Keratinocyte (primary cell): ENCODE measurements around the gene FPR3. TPM values are rescaled to one million over a fixed set of nuclear protein-coding genes. Genes with fewer than 3 reads are reported as not detected.

Experiments
- DNase-seq: peaks from one replicate; pipeline ENCODE4 v3.0.0-alpha.2; 2011; ENCODE audit warnings: low read depth, missing footprints, low spot score
- FAIRE-seq: peaks from 2 replicates; lab custom pipeline; 2011; peaks lifted over from hg19 to GRCh38; lab: Jason Lieb, UNC
- H2AFZ ChIP-seq: 2 replicates; pipeline ENCODE4 v1.6.0; 2012; ENCODE audit warnings: low read length, control low read depth, inconsistent platforms; ENCODE audit not compliant: control insufficient read depth
- H3K27ac ChIP-seq: 2 replicates; pipeline ENCODE4 v1.5.1; 2011; ENCODE audit warnings: low read length; ENCODE audit not compliant: control insufficient read depth, insufficient read depth
- H3K27me3 ChIP-seq: 3 replicates; pipeline ENCODE4 v1.6.0; 2011; ENCODE audit warnings: low read length; ENCODE audit not compliant: control insufficient read depth, insufficient read depth; ENCODE audit errors: extremely low read depth
- H3K36me3 ChIP-seq, 2 experiments: 2 replicates in 1 of 2; 3 replicates in 1 of 2; pipeline ENCODE4 v1.5.1; 2011; ENCODE audit warnings: low read length in 2 of 2, mild to moderate bottlenecking in 1 of 2; ENCODE audit not compliant: control insufficient read depth in 2 of 2, insufficient read depth in 2 of 2; ENCODE audit errors: extremely low read depth in 1 of 2
- H3K4me1 ChIP-seq: 3 replicates; pipeline ENCODE4 v1.5.1; 2011; ENCODE audit warnings: low read length; ENCODE audit not compliant: control insufficient read depth, insufficient read depth; ENCODE audit errors: extremely low read depth
- H3K4me2 ChIP-seq: 3 replicates; pipeline ENCODE4 v1.6.0; 2011; ENCODE audit warnings: low read depth, low read length; ENCODE audit not compliant: control insufficient read depth, insufficient read depth; ENCODE audit errors: extremely low read depth
- H3K4me3 ChIP-seq, 3 experiments: fragments of 200-600 bp in 1 of 3; sonication (generic) in 1 of 3; 2 replicates in 2 of 3; 3 replicates in 1 of 3; pipeline ENCODE4 v1.5.1; 2011 to 2016; ENCODE audit warnings: low read length in 3 of 3, mild to moderate bottlenecking in 3 of 3, control low read depth in 2 of 3, inconsistent platforms in 1 of 3, low read depth in 1 of 3, mixed read lengths in 1 of 3, mixed run types in 1 of 3, moderate library complexity in 1 of 3; ENCODE audit not compliant: control insufficient read depth in 2 of 3, insufficient read depth in 2 of 3; ENCODE audit errors: extremely low read depth in 1 of 3
- H3K79me2 ChIP-seq: 2 replicates; pipeline ENCODE4 v1.6.0; 2012; ENCODE audit warnings: low read length; ENCODE audit not compliant: control insufficient read depth, insufficient read depth
- H3K9ac ChIP-seq: 3 replicates; pipeline ENCODE4 v1.6.0; 2011; ENCODE audit warnings: low read length; ENCODE audit not compliant: control insufficient read depth, insufficient read depth; ENCODE audit errors: extremely low read depth
- H3K9me1 ChIP-seq: 3 replicates; pipeline ENCODE4 v1.6.0; 2011; ENCODE audit warnings: low read length; ENCODE audit not compliant: control insufficient read depth, insufficient read depth; ENCODE audit errors: extremely low read depth
- H3K9me3 ChIP-seq: 2 replicates; pipeline ENCODE4 v1.5.1; 2012; ENCODE audit warnings: low read depth, low read length; ENCODE audit not compliant: control insufficient read depth
- H4K20me1 ChIP-seq: 3 replicates; pipeline ENCODE4 v1.6.0; 2011; ENCODE audit warnings: low read length; ENCODE audit not compliant: control insufficient read depth, insufficient read depth; ENCODE audit errors: extremely low read depth
- EZH2 ChIP-seq: IDR thresholded peaks from one replicate; pipeline ENCODE4 v1.6.1; 2012; ENCODE audit warnings: inconsistent platforms, mild to moderate bottlenecking, low read length, moderate library complexity
- dilution Hi-C: fragments of 300-500 bp; cut with MboI; formaldehyde crosslinking; loops from one replicate; pipeline ENCODE4 v1.7.0; 2020; ENCODE audit warnings: low sequenced_read_pairs; ENCODE audit not compliant: extremely low pct_ligation_motif_present
- polyA plus RNA-seq, 5 experiments: library from polyadenylated mRNA; depleted of rRNA in 3 of 5; stranded (reverse) in 3 of 5; stranded (forward) in 1 of 5; unstranded in 1 of 5; fragments of >200 nt; gene quantifications; 1 replicate in 1 of 5; 2 replicates in 3 of 5; 3 replicates in 1 of 5; pipeline versions ENCODE4 v1.2.1 to v1.2.3, GENCODE V29; 2011 to 2012; ENCODE audit warnings: missing spikeins in 2 of 5, low read depth in 1 of 5, low replicate concordance in 1 of 5
- TF ChIP-seq, protein P1 (sequence below), 3 experiments: IDR thresholded peaks in 1 of 3; conservative IDR thresholded peaks in 1 of 3; optimal IDR thresholded peaks in 1 of 3; 2 replicates in 2 of 3; 3 replicates in 1 of 3; pipeline versions ENCODE3 to v1.5.1; 2011; ENCODE audit warnings: low read length in 3 of 3, mild to moderate bottlenecking in 3 of 3, moderate library complexity in 2 of 3, control low read depth in 1 of 3, inconsistent platforms in 1 of 3; ENCODE audit not compliant: insufficient read depth in 2 of 3; ENCODE audit errors: extremely low read depth in 1 of 3

FPR3 gene
- polyA plus RNA-seq, 1 donor (not counting 4 experiments of a cell fraction or from before 2014, with no cell fraction given), result not detected

DNA sequence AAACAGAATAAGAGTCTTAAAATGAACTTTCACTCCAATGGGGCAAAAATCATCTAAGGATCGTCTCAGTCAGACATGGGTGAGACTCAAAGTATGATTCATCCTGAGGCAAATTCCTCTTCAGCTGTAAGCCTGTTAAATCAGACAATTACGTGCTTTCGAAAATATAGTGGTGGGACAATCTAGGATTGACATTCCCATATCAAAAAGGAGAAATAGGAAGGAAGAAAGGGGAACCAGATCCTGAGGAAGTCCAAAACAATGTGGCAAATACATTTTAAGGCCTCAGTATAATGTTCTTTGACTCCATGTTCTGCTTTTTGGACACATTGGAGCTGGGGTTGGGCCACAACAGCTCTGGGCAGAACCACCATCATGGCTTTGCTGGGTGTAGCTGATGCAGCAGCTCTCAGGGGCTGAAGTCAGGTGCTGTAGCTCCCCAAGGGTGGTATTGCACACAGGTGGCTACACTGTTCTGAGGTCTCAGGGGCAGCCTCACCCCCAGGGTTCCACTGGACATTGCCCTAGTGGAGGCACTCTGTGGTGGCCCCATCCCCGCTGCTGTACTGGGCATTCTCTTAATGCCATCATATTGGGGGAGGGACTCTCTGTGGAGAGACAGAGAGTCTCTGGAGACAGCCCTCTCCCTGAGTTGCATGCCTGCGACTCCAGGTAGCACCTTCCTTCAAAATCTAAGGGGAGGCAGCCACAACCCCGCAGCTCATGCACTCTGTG, 5.7 kb upstream of the FPR3 start:
- no peak for DNase-seq
- no peaks in the 10 kb centered on the region for H3K79me2 ChIP-seq
- no peak overlapping the region for H3K4me3 ChIP-seq
- H3K4me1 ChIP-seq, result peaks cover 11% of the 10 kb centered on the region
- no peaks in the 10 kb centered on the region for H3K36me3 ChIP-seq
- FAIRE-seq, result peak; percentile 32
- H3K9ac ChIP-seq, result no peak overlapping the region
- no peak overlapping the region for H3K27ac ChIP-seq
- no peak overlapping the region for H3K4me2 ChIP-seq
- no peaks in the 10 kb centered on the region for H3K9me3 ChIP-seq
- TF ChIP-seq, protein P1, sequence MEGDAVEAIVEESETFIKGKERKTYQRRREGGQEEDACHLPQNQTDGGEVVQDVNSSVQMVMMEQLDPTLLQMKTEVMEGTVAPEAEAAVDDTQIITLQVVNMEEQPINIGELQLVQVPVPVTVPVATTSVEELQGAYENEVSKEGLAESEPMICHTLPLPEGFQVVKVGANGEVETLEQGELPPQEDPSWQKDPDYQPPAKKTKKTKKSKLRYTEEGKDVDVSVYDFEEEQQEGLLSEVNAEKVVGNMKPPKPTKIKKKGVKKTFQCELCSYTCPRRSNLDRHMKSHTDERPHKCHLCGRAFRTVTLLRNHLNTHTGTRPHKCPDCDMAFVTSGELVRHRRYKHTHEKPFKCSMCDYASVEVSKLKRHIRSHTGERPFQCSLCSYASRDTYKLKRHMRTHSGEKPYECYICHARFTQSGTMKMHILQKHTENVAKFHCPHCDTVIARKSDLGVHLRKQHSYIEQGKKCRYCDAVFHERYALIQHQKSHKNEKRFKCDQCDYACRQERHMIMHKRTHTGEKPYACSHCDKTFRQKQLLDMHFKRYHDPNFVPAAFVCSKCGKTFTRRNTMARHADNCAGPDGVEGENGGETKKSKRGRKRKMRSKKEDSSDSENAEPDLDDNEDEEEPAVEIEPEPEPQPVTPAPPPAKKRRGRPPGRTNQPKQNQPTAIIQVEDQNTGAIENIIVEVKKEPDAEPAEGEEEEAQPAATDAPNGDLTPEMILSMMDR (optimal IDR thresholded peaks at IDR 0.05 in 1 of 3, IDR thresholded peaks at IDR 0.05 in 1 of 3, conservative IDR thresholded peaks at IDR 0.05 in 1 of 3; ENCODE audit: extremely low read depth in 1 of 3, insufficient read depth in 2 of 3, low read length in 3 of 3), result no peak
- no peak for TF ChIP-seq EZH2
- no peaks in the 10 kb centered on the region for H3K27me3 ChIP-seq
- H4K20me1 ChIP-seq, result no peaks in the 10 kb centered on the region
- H2AFZ ChIP-seq, result no peak overlapping the region
- dilution Hi-C loops, result no loop called here
- H3K9me1 ChIP-seq, result no peaks in the 10 kb centered on the region

DNA sequence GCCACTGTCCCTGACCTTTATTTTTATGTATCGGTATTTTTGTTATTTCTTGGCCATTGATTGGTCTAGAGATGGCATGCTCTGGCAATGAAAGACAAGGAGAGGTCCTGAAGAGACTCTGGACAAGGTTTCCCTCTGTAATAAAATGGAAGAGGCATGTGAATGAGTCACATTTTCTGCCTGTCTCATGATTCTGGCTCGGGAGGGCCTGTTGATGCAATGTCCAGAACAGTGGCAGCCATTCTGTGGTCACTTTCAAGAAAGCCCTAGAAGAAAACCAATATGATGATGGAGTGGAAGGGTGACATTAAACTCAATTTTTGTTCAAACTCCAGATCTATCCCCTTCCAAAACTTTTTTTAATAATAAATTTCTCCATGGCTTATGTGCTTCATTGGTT, 2.0 kb upstream of the FPR3 start:
- dilution Hi-C loops, result no loop called here
- H3K4me2 ChIP-seq, result no peak overlapping the region
- no peaks in the 10 kb centered on the region for H3K4me1 ChIP-seq
- no peak overlapping the region for H3K9ac ChIP-seq
- no peaks in the 10 kb centered on the region for H3K36me3 ChIP-seq
- H3K9me1 ChIP-seq, result no peaks in the 10 kb centered on the region
- DNase-seq, result no peak
- H2AFZ ChIP-seq, result no peak overlapping the region
- no peaks in the 10 kb centered on the region for H3K27me3 ChIP-seq
- H3K4me3 ChIP-seq, result no peak overlapping the region
- FAIRE-seq, result no peak
- no peak overlapping the region for H3K27ac ChIP-seq
- H3K79me2 ChIP-seq, result no peaks in the 10 kb centered on the region
- H4K20me1 ChIP-seq, result no peaks in the 10 kb centered on the region
- H3K9me3 ChIP-seq, result no peaks in the 10 kb centered on the region
- TF ChIP-seq, protein P1 (optimal IDR thresholded peaks at IDR 0.05 in 1 of 3, IDR thresholded peaks at IDR 0.05 in 1 of 3, conservative IDR thresholded peaks at IDR 0.05 in 1 of 3; ENCODE audit: extremely low read depth in 1 of 3, insufficient read depth in 2 of 3, low read length in 3 of 3), result no peak
- no peak for TF ChIP-seq EZH2
